Glomerular visceral epithelial cell (primary cell): Measurements from ENCODE around the gene ANKRD33B.

Source experiments
- DNase-seq: peaks from one replicate; pipeline ENCODE4 v3.0.0-alpha.2; 2016; ENCODE audit errors: extremely low spot score

Gene ANKRD33B

GRCh38 chr5:10695759-10696543, 132.1 kb downstream of the ANKRD33B start:
- peak; percentile 77 for DNase-seq

- DNase-seq = peak; percentile 89
These were observed 135.5 kb downstream of the ANKRD33B start for GRCh38 chr5:10699281-10699874.

GRCh38 chr5:10699987-10700386, 136.1 kb downstream of the ANKRD33B start:
- DNase-seq = no peak

GRCh38 chr5:10700516-10700915, 136.6 kb downstream of the ANKRD33B start:
- DNase-seq = no peak

GRCh38 chr5:10701567-10702039, 137.7 kb downstream of the ANKRD33B start:
- DNase-seq = peak; percentile 55

- peak; percentile 100 for DNase-seq
These were observed 138.3 kb downstream of the ANKRD33B start for GRCh38 chr5:10702040-10702629.

GRCh38 chr5:10702911-10703491, 139.1 kb downstream of the ANKRD33B start:
- peak; percentile 66 for DNase-seq

- no peak for DNase-seq
These were observed 139.8 kb downstream of the ANKRD33B start for GRCh38 chr5:10703676-10704075.

GRCh38 chr5:10704949-10705621, 141.2 kb downstream of the ANKRD33B start:
- peak; percentile 75 for DNase-seq

GRCh38 chr5:10705747-10706146, 141.9 kb downstream of the ANKRD33B start:
- DNase-seq = peak; percentile 63

GRCh38 chr5:10706326-10706725, 142.5 kb downstream of the ANKRD33B start:
- no peak for DNase-seq
